ENCODE data around the gene CPXM1.

The CPXM1 gene

DNA sequence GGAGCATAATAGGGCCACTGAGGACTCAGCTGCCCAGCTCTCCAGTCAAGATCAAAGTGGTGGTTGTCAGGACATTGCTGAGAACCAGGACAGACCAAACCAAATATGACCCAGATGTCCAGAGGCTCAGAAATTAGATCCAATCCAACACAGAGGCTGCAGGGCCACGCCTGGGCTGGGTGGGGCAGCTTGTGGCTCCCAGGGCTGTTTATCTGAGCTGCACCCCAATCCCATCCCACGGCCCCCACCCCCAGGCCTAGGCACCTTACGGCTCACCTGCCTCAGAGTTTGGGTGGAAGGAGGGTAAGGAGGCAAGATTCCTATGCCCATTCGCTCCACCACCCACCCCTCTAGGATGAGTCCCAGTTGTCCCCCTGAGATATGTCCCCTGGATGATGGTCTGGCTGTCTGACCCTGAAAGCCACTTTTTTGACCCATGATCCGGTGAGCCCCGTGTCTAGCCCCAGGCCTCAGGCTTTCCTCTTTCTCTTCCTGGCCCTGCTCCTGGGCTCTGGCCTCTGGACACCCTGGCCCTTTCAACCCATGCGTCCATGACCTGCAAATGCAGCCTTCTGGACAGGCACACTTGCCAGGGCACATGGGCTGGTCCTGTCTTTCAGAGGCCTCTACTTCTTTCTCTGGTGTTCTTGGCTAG is 40.0 kb downstream of the CPXM1 start:
- no peak for DNase-seq (ENCODE audit: low spot score)
- TF ChIP-seq CTCF (IDR thresholded peaks at IDR 0.05; ENCODE audit: extremely low read depth, missing control alignments): no peak

GRCh38 chr20:2759603-2760296 is 40.7 kb downstream of the CPXM1 start:
- no peak for TF ChIP-seq CTCF (IDR thresholded peaks at IDR 0.05; ENCODE audit: extremely low read depth, missing control alignments)
- no peak for DNase-seq (ENCODE audit: low spot score)

GRCh38 chr20:2759143-2759542 is 41.3 kb downstream of the CPXM1 start:
- DNase-seq (ENCODE audit: low spot score): no peak
- no peak for TF ChIP-seq CTCF (IDR thresholded peaks at IDR 0.05; ENCODE audit: extremely low read depth, missing control alignments)

DNA sequence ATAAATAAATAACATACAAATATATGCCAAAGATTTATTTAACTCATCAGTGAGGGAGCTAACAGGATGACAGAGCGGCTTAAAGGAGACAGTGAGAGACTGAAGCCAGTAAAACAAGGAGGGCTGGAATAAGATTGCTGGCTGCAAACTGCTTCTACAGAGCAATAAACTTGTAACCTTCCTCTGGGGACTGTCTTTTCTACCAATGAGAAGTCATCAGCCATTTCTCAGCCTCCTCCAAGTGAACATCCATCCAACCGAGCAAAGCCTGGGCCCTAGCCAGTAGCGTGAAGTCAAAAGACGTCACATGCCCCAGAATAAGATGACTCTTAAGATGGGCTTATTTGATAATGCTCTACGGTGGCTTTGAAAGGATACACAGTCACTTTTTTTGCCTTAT is 42.5 kb downstream of the CPXM1 start:
- no peak for TF ChIP-seq CTCF (IDR thresholded peaks at IDR 0.05; ENCODE audit: extremely low read depth, missing control alignments)

GRCh38 chr20:2757001-2757400 is 43.4 kb downstream of the CPXM1 start:
- no peak for TF ChIP-seq CTCF (IDR thresholded peaks at IDR 0.05; ENCODE audit: extremely low read depth, missing control alignments)
- no peak for DNase-seq (ENCODE audit: low spot score)

More for the DNA sequence above, 42.5 kb downstream of the CPXM1 start:
- DNase-seq (ENCODE audit: low spot score): no peak

DNA sequence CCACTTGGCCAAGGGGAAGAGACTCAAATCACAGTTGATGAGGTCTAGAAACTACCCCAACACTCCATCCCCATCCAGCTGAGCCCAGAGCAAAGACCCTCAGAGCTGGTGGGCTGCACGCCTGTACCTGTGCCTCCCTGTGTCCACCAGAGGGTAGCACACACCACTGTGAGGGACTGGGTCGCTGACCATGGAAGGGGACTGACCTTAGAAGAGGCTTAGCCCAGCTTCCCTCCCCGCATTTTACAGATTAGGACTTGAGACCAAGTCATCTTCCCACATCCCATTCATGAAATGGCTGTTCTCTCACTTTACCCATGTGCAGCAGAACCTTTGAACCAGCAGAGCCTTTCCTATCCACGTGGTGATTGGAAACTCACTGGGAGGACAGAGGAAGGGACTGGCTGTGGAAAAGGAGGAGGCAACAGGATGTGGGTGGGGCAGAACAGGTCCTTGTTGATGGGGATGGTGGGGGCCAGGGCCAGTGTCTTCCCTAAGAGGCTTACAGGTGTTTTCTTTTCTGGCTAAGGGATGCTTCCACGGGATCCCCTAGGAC is 44.3 kb downstream of the CPXM1 start:
- no peak for DNase-seq (ENCODE audit: low spot score)
- no peak for TF ChIP-seq CTCF (IDR thresholded peaks at IDR 0.05; ENCODE audit: extremely low read depth, missing control alignments)

GRCh38 chr20:2755451-2756055 is 44.9 kb downstream of the CPXM1 start:
- no peak for TF ChIP-seq CTCF (IDR thresholded peaks at IDR 0.05; ENCODE audit: extremely low read depth, missing control alignments)
- DNase-seq (ENCODE audit: low spot score): no peak
